Measurements from ENCODE around the gene WDR88. TPM values are rescaled to one million over a fixed set of nuclear protein-coding genes. Genes with fewer than 3 reads are reported as not detected.
A peak's percentile ranks its signal among the peaks of the same experiment; 100 is the strongest.

WDR88 gene
- total RNA-seq, 1 experiment from 2014 or later: 0.28 TPM

DNA sequence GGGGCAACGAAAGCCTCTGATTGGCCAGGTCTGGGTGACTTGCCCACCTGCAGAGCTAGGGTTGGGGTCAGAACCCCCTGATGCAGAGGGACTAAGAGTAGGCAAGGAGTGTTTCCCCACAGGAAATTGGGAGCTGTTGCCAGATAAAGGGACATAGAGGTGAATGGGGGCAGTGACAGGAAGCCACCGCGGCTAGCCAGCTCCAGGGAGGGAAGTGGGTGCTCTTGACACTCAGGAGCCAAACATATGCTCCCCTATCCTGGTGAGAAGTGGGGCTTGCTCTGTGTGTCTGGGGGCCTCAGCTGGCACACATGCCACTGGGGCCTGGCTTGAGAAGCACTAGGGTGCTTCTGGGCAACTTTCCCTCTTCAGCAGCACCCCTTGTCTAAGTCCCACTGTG, 26.0 kb downstream of the WDR88 start (continued):
- TF ChIP-seq CREM (CRISPR knock-in tag; IDR thresholded peaks at IDR 0.05): no peak
- TF ChIP-seq, protein P1, sequence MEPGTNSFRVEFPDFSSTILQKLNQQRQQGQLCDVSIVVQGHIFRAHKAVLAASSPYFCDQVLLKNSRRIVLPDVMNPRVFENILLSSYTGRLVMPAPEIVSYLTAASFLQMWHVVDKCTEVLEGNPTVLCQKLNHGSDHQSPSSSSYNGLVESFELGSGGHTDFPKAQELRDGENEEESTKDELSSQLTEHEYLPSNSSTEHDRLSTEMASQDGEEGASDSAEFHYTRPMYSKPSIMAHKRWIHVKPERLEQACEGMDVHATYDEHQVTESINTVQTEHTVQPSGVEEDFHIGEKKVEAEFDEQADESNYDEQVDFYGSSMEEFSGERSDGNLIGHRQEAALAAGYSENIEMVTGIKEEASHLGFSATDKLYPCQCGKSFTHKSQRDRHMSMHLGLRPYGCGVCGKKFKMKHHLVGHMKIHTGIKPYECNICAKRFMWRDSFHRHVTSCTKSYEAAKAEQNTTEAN (CRISPR knock-in tag; IDR thresholded peaks at IDR 0.05): no peak
- TF ChIP-seq FOXJ3 (CRISPR knock-in tag; IDR thresholded peaks at IDR 0.05; ENCODE audit: borderline replicate concordance): no peak
- no peak for TF ChIP-seq HMGA2 (CRISPR knock-in tag; IDR thresholded peaks at IDR 0.05)
- TF ChIP-seq, protein P2, sequence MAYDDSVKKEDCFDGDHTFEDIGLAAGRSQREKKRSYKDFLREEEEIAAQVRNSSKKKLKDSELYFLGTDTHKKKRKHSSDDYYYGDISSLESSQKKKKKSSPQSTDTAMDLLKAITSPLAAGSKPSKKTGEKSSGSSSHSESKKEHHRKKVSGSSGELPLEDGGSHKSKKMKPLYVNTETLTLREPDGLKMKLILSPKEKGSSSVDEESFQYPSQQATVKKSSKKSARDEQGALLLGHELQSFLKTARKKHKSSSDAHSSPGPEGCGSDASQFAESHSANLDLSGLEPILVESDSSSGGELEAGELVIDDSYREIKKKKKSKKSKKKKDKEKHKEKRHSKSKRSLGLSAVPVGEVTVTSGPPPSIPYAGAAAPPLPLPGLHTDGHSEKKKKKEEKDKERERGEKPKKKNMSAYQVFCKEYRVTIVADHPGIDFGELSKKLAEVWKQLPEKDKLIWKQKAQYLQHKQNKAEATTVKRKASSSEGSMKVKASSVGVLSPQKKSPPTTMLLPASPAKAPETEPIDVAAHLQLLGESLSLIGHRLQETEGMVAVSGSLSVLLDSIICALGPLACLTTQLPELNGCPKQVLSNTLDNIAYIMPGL (CRISPR knock-in tag; IDR thresholded peaks at IDR 0.05): no peak

DNA sequence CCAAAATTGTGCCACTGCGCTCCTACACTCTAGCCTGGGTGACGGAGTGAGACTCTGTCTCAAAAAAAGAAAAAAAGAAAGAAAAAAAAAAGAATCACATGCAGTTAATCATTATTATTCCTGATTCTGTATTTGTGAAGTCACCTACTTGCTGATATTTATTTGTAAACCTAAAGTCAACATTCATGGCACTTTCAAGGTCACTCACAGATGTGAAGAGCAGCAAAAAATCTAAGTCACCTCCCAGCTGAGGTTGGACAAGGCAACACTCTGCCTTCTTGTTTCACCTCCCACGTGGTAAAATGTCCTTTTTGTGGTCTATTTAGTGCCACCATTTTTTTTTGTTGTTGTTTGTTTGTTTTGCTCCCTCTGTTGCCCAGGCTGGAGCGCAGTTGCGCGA, 26.5 kb downstream of the WDR88 start:
- Mint-ChIP-seq H3K9me3 (peaks cover 9% of the 10 kb centered on the region), H3K27ac (no peak overlapping the region), H3K36me3 (no peaks in the 10 kb centered on the region), H3K4me3 (no peak overlapping the region), H3K4me1 (no peaks in the 10 kb centered on the region), H3K27me3 (ENCODE audit: low read depth) (no peaks in the 10 kb centered on the region)
- ChIA-PET CTCF (interaction anchor here (1.0 to 2.0 kb wide), 4 partner anchors 10 to 26 kb away, joined by 3 to 6 read pairs (median 4); no protein-coding TSS in a partner anchor), POLR2A (no interaction called here)
- 0 out of 2 replicates have a peak, but pooled peaks have one; percentile 24 for TF ChIP-seq GABPB1 (CRISPR knock-in tag; IDR thresholded peaks at IDR 0.05)
- TF ChIP-seq, protein P3, sequence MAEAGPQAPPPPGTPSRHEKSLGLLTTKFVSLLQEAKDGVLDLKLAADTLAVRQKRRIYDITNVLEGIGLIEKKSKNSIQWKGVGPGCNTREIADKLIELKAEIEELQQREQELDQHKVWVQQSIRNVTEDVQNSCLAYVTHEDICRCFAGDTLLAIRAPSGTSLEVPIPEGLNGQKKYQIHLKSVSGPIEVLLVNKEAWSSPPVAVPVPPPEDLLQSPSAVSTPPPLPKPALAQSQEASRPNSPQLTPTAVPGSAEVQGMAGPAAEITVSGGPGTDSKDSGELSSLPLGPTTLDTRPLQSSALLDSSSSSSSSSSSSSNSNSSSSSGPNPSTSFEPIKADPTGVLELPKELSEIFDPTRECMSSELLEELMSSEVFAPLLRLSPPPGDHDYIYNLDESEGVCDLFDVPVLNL (CRISPR knock-in tag; IDR thresholded peaks at IDR 0.05; ENCODE audit: borderline replicate concordance, low read depth): no peak
- ATAC-seq (no peak), DNase-seq (ENCODE audit: low spot score) (no peak)

DNA sequence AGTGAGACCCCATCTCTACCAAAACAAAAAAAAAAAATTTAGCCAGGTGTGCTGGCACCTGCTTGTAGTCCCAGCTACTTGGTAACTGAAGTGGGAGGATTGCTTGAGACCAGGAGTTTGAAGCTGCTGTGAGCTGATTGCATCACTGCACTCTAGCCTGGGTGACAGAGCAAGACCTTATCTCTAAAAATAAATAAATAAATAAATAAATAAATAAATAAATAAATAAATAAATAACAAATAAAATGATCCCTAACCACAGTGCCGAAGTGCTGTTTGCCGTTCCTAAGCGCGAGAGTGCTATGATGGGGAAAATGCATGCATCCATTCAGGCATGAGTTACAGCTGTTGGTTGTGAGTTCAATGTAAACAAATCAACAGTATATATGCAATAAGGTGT, 27.2 kb downstream of the WDR88 start:
- ChIA-PET POLR2A (no interaction called here), CTCF (interaction anchor here (1.0 kb wide), 1 partner anchor 11 kb away, joined by 4 read pairs; no protein-coding TSS in a partner anchor)
- TF ChIP-seq ESRRA (CRISPR knock-in tag; IDR thresholded peaks at IDR 0.05; ENCODE audit: borderline replicate concordance) (no peak), ZNF423 (CRISPR knock-in tag; IDR thresholded peaks at IDR 0.05) (no peak)
- TF ChIP-seq, protein P4, sequence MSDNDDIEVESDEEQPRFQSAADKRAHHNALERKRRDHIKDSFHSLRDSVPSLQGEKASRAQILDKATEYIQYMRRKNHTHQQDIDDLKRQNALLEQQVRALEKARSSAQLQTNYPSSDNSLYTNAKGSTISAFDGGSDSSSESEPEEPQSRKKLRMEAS (CRISPR knock-in tag; IDR thresholded peaks at IDR 0.05): no peak
- TF ChIP-seq, protein P5, sequence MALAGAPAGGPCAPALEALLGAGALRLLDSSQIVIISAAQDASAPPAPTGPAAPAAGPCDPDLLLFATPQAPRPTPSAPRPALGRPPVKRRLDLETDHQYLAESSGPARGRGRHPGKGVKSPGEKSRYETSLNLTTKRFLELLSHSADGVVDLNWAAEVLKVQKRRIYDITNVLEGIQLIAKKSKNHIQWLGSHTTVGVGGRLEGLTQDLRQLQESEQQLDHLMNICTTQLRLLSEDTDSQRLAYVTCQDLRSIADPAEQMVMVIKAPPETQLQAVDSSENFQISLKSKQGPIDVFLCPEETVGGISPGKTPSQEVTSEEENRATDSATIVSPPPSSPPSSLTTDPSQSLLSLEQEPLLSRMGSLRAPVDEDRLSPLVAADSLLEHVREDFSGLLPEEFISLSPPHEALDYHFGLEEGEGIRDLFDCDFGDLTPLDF (CRISPR knock-in tag; IDR thresholded peaks at IDR 0.05): no peak
- no peaks in the 10 kb centered on the region for H3K27me3 Mint-ChIP-seq (ENCODE audit: low read depth)
- ATAC-seq: no peak
- H3K9me3 Mint-ChIP-seq: peaks cover 13% of the 10 kb centered on the region
- H3K4me1 Mint-ChIP-seq: no peaks in the 10 kb centered on the region
- no peak for DNase-seq (ENCODE audit: low spot score)
- H3K4me3 Mint-ChIP-seq: no peak overlapping the region
- H3K36me3 Mint-ChIP-seq: peaks cover 3% of the 10 kb centered on the region
- no peak overlapping the region for H3K27ac Mint-ChIP-seq

DNA sequence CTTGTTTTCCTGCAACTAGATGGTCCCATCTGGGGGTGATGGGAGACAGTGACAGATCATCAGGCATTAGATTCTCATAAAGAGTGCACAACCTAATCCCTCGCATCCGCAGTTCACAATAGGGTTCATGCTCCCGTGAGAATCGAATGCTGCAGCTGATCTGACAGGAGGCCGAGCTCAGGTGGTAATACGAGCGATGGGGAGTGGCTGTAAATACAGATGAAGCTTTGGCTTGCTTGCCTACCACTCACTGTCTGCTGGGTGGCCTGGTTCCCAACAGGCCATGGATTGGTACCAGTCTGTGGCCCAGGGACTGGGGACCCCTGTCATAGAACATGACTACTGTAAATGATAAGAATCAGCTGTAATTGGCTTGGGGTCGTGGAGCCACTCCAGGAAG, 28.0 kb downstream of the WDR88 start:
- ATAC-seq (no peak), DNase-seq (ENCODE audit: low spot score) (no peak)
- no peak overlapping the region for H3K4me3 Mint-ChIP-seq
- H3K36me3 Mint-ChIP-seq: peaks cover 5% of the 10 kb centered on the region
- H3K4me1 Mint-ChIP-seq: no peaks in the 10 kb centered on the region
- ChIA-PET POLR2A (no interaction called here), CTCF (no interaction called here)
- H3K27ac Mint-ChIP-seq: no peak overlapping the region
- peaks cover 18% of the 10 kb centered on the region for H3K9me3 Mint-ChIP-seq
- no peaks in the 10 kb centered on the region for H3K27me3 Mint-ChIP-seq (ENCODE audit: low read depth)
- TF ChIP-seq, protein P6, sequence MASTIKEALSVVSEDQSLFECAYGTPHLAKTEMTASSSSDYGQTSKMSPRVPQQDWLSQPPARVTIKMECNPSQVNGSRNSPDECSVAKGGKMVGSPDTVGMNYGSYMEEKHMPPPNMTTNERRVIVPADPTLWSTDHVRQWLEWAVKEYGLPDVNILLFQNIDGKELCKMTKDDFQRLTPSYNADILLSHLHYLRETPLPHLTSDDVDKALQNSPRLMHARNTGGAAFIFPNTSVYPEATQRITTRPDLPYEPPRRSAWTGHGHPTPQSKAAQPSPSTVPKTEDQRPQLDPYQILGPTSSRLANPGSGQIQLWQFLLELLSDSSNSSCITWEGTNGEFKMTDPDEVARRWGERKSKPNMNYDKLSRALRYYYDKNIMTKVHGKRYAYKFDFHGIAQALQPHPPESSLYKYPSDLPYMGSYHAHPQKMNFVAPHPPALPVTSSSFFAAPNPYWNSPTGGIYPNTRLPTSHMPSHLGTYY (CRISPR knock-in tag; IDR thresholded peaks at IDR 0.05): no peak
- TF ChIP-seq JAZF1 (CRISPR knock-in tag; IDR thresholded peaks at IDR 0.05) (no peak), SMAD4 (CRISPR knock-in tag; IDR thresholded peaks at IDR 0.05) (no peak), CBFB (CRISPR knock-in tag; IDR thresholded peaks at IDR 0.05; ENCODE audit: low read depth) (no peak), GTF2I (CRISPR knock-in tag; conservative IDR thresholded peaks at IDR 0.05) (no peak), NR2C2 (CRISPR knock-in tag; IDR thresholded peaks at IDR 0.05) (no peak), PRRX2 (CRISPR knock-in tag; IDR thresholded peaks at IDR 0.05) (no peak), ZNF121 (CRISPR knock-in tag; IDR thresholded peaks at IDR 0.05) (no peak), IRF2 (CRISPR knock-in tag; IDR thresholded peaks at IDR 0.05; ENCODE audit: borderline replicate concordance, low read depth) (no peak), FOXJ3 (CRISPR knock-in tag; IDR thresholded peaks at IDR 0.05; ENCODE audit: borderline replicate concordance) (no peak)
- TF ChIP-seq, protein P7, sequence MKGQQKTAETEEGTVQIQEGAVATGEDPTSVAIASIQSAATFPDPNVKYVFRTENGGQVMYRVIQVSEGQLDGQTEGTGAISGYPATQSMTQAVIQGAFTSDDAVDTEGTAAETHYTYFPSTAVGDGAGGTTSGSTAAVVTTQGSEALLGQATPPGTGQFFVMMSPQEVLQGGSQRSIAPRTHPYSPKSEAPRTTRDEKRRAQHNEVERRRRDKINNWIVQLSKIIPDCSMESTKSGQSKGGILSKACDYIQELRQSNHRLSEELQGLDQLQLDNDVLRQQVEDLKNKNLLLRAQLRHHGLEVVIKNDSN (CRISPR knock-in tag; IDR thresholded peaks at IDR 0.05): no peak
- TF ChIP-seq, protein P8, sequence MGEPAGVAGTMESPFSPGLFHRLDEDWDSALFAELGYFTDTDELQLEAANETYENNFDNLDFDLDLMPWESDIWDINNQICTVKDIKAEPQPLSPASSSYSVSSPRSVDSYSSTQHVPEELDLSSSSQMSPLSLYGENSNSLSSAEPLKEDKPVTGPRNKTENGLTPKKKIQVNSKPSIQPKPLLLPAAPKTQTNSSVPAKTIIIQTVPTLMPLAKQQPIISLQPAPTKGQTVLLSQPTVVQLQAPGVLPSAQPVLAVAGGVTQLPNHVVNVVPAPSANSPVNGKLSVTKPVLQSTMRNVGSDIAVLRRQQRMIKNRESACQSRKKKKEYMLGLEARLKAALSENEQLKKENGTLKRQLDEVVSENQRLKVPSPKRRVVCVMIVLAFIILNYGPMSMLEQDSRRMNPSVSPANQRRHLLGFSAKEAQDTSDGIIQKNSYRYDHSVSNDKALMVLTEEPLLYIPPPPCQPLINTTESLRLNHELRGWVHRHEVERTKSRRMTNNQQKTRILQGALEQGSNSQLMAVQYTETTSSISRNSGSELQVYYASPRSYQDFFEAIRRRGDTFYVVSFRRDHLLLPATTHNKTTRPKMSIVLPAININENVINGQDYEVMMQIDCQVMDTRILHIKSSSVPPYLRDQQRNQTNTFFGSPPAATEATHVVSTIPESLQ (CRISPR knock-in tag; IDR thresholded peaks at IDR 0.05): no peak

Data from WTC11 (cell line).